GM12878 (cell line): ENCODE results near the gene GGCT. TPM values are rescaled to one million over a fixed set of nuclear protein-coding genes. Genes with fewer than 3 reads are reported as not detected.

Experiments used
- ATAC-seq: fragments of 200-7000 bp; cut with Tn5 transposase; 3 replicates; pipeline ENCODE4 v1.9.1; 2020; ENCODE audit warnings: mild to moderate bottlenecking, moderate library complexity
- BruUV-seq: library from RNA; stranded (reverse); fragments of 400-500 nt; replicated peaks from 2 replicates; lab custom pipeline; 2021; lab: Mats Ljungman, UMichigan
- CTCF ChIA-PET: fragments of 300-600 bp; sonication (Branson Sonifier 250); formaldehyde crosslinking; extraction: SDS; loops from one replicate; lab custom pipeline; 2021; ENCODE audit warnings: inconsistent platforms; lab: Yijun Ruan, JAX
- POLR2A ChIA-PET: fragments of 350-600 bp; formaldehyde crosslinking; extraction: SDS; loops from one replicate; lab custom pipeline; 2021; ENCODE audit warnings: inconsistent platforms; lab: Charles Lee
- RAD21 ChIA-PET: fragments of 300-600 bp; sonication (Branson Sonifier 250); formaldehyde crosslinking; loops from one replicate; lab custom pipeline; 2023; ENCODE audit warnings: antibody characterized with exemption; ENCODE audit not compliant: unreplicated experiment; lab: Charles Lee
- SMC1A ChIA-PET: fragments of 300-600 bp; sonication (Branson Sonifier 250); formaldehyde crosslinking; loops from one replicate; lab custom pipeline; 2023; ENCODE audit not compliant: unreplicated experiment, uncharacterized antibody; lab: Charles Lee
- DNase-seq: peaks from one replicate; pipeline ENCODE4 v3.0.0-alpha.2; 2011; ENCODE audit warnings: low read depth, low spot score
- FAIRE-seq: peaks from 3 replicates; lab custom pipeline; 2011; peaks lifted over from hg19 to GRCh38; lab: Jason Lieb, UNC
- H2AFZ ChIP-seq: 2 replicates; pipeline ENCODE4 v1.6.0; 2011; ENCODE audit warnings: low read depth, low read length, control low read depth; ENCODE audit not compliant: control insufficient read depth
- H3K27ac ChIP-seq: 2 replicates; pipeline ENCODE4 v1.5.1; 2011; ENCODE audit warnings: control low read depth; ENCODE audit not compliant: control insufficient read depth, insufficient read depth
- H3K27me3 ChIP-seq, 2 experiments: replicated peaks in 1 of 2; 2 replicates each; pipeline versions ENCODE4 v1.6.0 to v1.6.1; 2011; ENCODE audit warnings: low read length in 1 of 2; ENCODE audit not compliant: control insufficient read depth in 2 of 2, insufficient read depth in 2 of 2
- H3K36me3 ChIP-seq, 2 experiments: 2 replicates each; pipeline ENCODE4 v1.5.1; 2011; ENCODE audit warnings: low read length in 1 of 2; ENCODE audit not compliant: control insufficient read depth in 2 of 2, insufficient read depth in 2 of 2
- H3K4me1 ChIP-seq: 2 replicates; pipeline ENCODE4 v1.6.1; 2011; ENCODE audit warnings: mild to moderate bottlenecking, low read length, moderate library complexity, mixed read lengths; ENCODE audit not compliant: control insufficient read depth, insufficient read depth
- H3K4me2 ChIP-seq: 2 replicates; pipeline ENCODE4 v1.6.0; 2011; ENCODE audit warnings: control low read depth; ENCODE audit not compliant: control insufficient read depth, insufficient read depth
- H3K4me3 ChIP-seq: fragments of 200-600 bp; sonication (generic); 2 replicates; pipeline ENCODE4 v1.5.1; 2016
- H3K79me2 ChIP-seq: 2 replicates; pipeline ENCODE4 v1.6.0; 2011; ENCODE audit warnings: low read length; ENCODE audit not compliant: control insufficient read depth, insufficient read depth
- H3K9ac ChIP-seq: 2 replicates; pipeline ENCODE4 v1.8.0; 2011; ENCODE audit warnings: low read length, control low read depth, mixed read lengths; ENCODE audit not compliant: control insufficient read depth, insufficient read depth
- H3K9me3 ChIP-seq: replicated peaks from 3 replicates; pipeline ENCODE4 v1.5.1; 2011; ENCODE audit warnings: mild to moderate bottlenecking, low read length; ENCODE audit not compliant: control insufficient read depth, insufficient read depth
- H4K20me1 ChIP-seq: 2 replicates; pipeline ENCODE4 v1.6.0; 2011; ENCODE audit not compliant: control insufficient read depth, insufficient read depth
- EGR1 ChIP-seq, 2 experiments: IDR thresholded peaks; 1 replicate in 1 of 2; 2 replicates in 1 of 2; pipeline ENCODE4 v1.6.1; 2011 to 2012; ENCODE audit warnings: low read depth in 2 of 2, low read length in 2 of 2, borderline replicate concordance in 1 of 2, mild to moderate bottlenecking in 1 of 2, moderate library complexity in 1 of 2
- IKZF2 ChIP-seq, 2 experiments: fragments of 450-650 bp; IDR thresholded peaks; 2 replicates each; pipeline ENCODE4 v1.6.1; 2017; ENCODE audit warnings: mild to moderate bottlenecking in 2 of 2, moderate library complexity in 2 of 2
- KAT2A ChIP-seq: conservative IDR thresholded peaks from 2 replicates; pipeline ENCODE4 v1.6.1; 2011; ENCODE audit warnings: low read depth, low read length; ENCODE audit not compliant: control insufficient read depth
- MLLT1 ChIP-seq: fragments of 450-650 bp; IDR thresholded peaks from 2 replicates; pipeline ENCODE4 v1.6.1; 2016; ENCODE audit warnings: mild to moderate bottlenecking
- MXI1 ChIP-seq: fragments of 150-350 bp; IDR thresholded peaks from 2 replicates; pipeline ENCODE4 v1.6.1; 2011; ENCODE audit warnings: low read depth, mild to moderate bottlenecking, inconsistent platforms, low read length, improper control_type of control experiment
- NR2F1 ChIP-seq: fragments of 450-650 bp; conservative IDR thresholded peaks from 2 replicates; pipeline ENCODE4 v1.6.1; 2017; ENCODE audit warnings: mild to moderate bottlenecking
- RAD51 ChIP-seq: fragments of 450-650 bp; IDR thresholded peaks from 2 replicates; pipeline ENCODE4 v1.6.1; 2016; ENCODE audit warnings: moderate library complexity, mild to moderate bottlenecking, inconsistent platforms
- RBBP5 ChIP-seq: fragments of 200-600 bp; sonication (generic); conservative IDR thresholded peaks from 2 replicates; pipeline ENCODE4 v1.6.1; 2016
- RCOR1 ChIP-seq: conservative IDR thresholded peaks from 2 replicates; pipeline ENCODE4 v1.6.1; 2012; ENCODE audit warnings: low read depth, low read length, improper control_type of control experiment
- RELA ChIP-seq: fragments of 450-650 bp; IDR thresholded peaks from 2 replicates; pipeline ENCODE4 v1.8.0; 2014; ENCODE audit warnings: borderline replicate concordance; ENCODE audit not compliant: partially characterized antibody
- RELB ChIP-seq: fragments of 450-650 bp; IDR thresholded peaks from 2 replicates; pipeline ENCODE4 v1.6.1; 2017; ENCODE audit warnings: low read depth, mild to moderate bottlenecking, moderate library complexity
- TARDBP ChIP-seq: IDR thresholded peaks from 2 replicates; pipeline ENCODE4 v1.6.1; 2016; ENCODE audit warnings: borderline replicate concordance
- TBL1XR1 ChIP-seq: IDR thresholded peaks from 2 replicates; pipeline ENCODE4 v1.6.1; 2012; ENCODE audit warnings: low read depth, low read length, improper control_type of control experiment
- TCF7 ChIP-seq: IDR thresholded peaks from 2 replicates; pipeline ENCODE4 v1.6.1; 2014; ENCODE audit warnings: antibody characterized with exemption, borderline replicate concordance
- WGBS: methylation state at CpG from one replicate; pipeline ENCODE4 v1.1.6; 2016; ENCODE audit warnings: low lambda C conversion rate; ENCODE audit not compliant: insufficient replicate concordance, insufficient coverage; ENCODE audit errors: missing lambda C conversion rate; 5-methylcytosine and 5-hydroxymethylcytosine counted together
- in situ Hi-C: fragments of 300-500 bp; cut with MboI; formaldehyde crosslinking; loops from 9 replicates; pipeline ENCODE4 v1.14.3; 2018; ENCODE audit warnings: mixed read lengths
- intact Hi-C: fragments of 100-400 bp; cut with micrococcal nuclease; formaldehyde crosslinking; loops from one replicate; pipeline ENCODE4 v1.14.2; 2022; ENCODE audit not compliant: unreplicated experiment
- polyA plus RNA-seq, 11 experiments: library from polyadenylated mRNA; depleted of rRNA in 4 of 11; unstranded in 6 of 11; stranded (reverse) in 5 of 11; fragments of >200 nt; fragmentation: Nextera tagmentation in 4 of 11; fragmentation: Illumina TruSeq in 1 of 11; extraction: Ambion mirVana in 4 of 11; extraction: Trizol in 1 of 11; gene quantifications; 1 replicate in 1 of 11; 2 replicates in 10 of 11; pipeline versions ENCODE4 v1.2.1 to v1.2.3, GENCODE V29; 2011 to 2016; ENCODE audit warnings: inconsistent platforms in 2 of 11, missing spikeins in 2 of 11, low read depth in 1 of 11
- total RNA-seq, 4 experiments: library from RNA; depleted of rRNA in 3 of 4; stranded (reverse); fragments of >200 nt in 3 of 4; fragmentation: Illumina TruSeq in 1 of 4; extraction: Trizol in 1 of 4; gene quantifications; 2 replicates each; pipeline versions ENCODE4 v1.2.1 to v1.2.3, GENCODE V29; 2013 to 2021
- TF ChIP-seq, protein P1 (sequence below): IDR thresholded peaks from 2 replicates; pipeline ENCODE4 v1.6.1; 2011; ENCODE audit warnings: borderline replicate concordance, low read depth, mild to moderate bottlenecking, moderate library complexity, low read length; ENCODE audit not compliant: insufficient read depth, poor library complexity, severe bottlenecking

Gene GGCT
- total and polyA plus RNA-seq, 10 of the 15 experiments (the other 5 are each of a cell fraction or from before 2014, with no cell fraction given): 57.0 to 215 (median 92.3) TPM

GRCh38 chr7:30545791-30546555, 41.3 kb upstream of the GGCT start:
- ChIA-PET SMC1A (interaction anchor here (0.9 to 4.0 kb wide), 7 partner anchors 8 to 270 kb away, joined by 3 to 15 read pairs (median 3); no protein-coding TSS in a partner anchor), RAD21 (interaction anchor here (0.6 to 1.4 kb wide), 3 partner anchors 18 to 270 kb away, joined by 3 to 5 read pairs (median 4); no protein-coding TSS in a partner anchor), POLR2A (no interaction called here), CTCF (interaction anchor here (0.7 to 8.5 kb wide), 10 partner anchors 10 to 381 kb away, joined by 3 to 119 read pairs (median 4); no protein-coding TSS in a partner anchor)
- no peak overlapping the region for H3K4me3 ChIP-seq
- FAIRE-seq (no peak), DNase-seq (no peak), ATAC-seq (no peak)
- no peak overlapping the region for H3K27ac ChIP-seq
- H3K9ac ChIP-seq: no peak overlapping the region
- no peaks in the 10 kb centered on the region for H3K9me3 ChIP-seq
- peaks cover 0 to 3% of the 10 kb centered on the region in 2 experiments; a peak in 1 of 4 replicates for H3K36me3 ChIP-seq
- intact Hi-C loops: no loop called here
- H3K4me2 ChIP-seq: no peak overlapping the region
- no peaks in the 10 kb centered on the region for H3K79me2 ChIP-seq
- in situ Hi-C loops: no loop called here
- H4K20me1 ChIP-seq: no peaks in the 10 kb centered on the region
- no TSS peak for BruUV-seq
- H3K4me1 ChIP-seq: peaks cover 2% of the 10 kb centered on the region; the same call in 1 of the 2 replicates
- no peaks in the 10 kb centered on the region for H3K27me3 ChIP-seq
- 96% methylated on average over 5 of the region's 5 CpGs for WGBS
- no peak overlapping the region for H2AFZ ChIP-seq
- TF ChIP-seq RELB: no peak
- no peak for TF ChIP-seq TBL1XR1
- no peak for TF ChIP-seq RELA
- no peak for TF ChIP-seq IKZF2 (IDR thresholded peaks at IDR 0.05)
- no peak for TF ChIP-seq RBBP5
- TF ChIP-seq TCF7: no peak
- no peak for TF ChIP-seq NR2F1
- no peak for TF ChIP-seq MXI1
- no peak for TF ChIP-seq RCOR1
- no peak for TF ChIP-seq EGR1 (IDR thresholded peaks at IDR 0.05; ENCODE audit: borderline replicate concordance in 1 of 2, low read depth in 2 of 2, low read length in 2 of 2)
- TF ChIP-seq, protein P1, sequence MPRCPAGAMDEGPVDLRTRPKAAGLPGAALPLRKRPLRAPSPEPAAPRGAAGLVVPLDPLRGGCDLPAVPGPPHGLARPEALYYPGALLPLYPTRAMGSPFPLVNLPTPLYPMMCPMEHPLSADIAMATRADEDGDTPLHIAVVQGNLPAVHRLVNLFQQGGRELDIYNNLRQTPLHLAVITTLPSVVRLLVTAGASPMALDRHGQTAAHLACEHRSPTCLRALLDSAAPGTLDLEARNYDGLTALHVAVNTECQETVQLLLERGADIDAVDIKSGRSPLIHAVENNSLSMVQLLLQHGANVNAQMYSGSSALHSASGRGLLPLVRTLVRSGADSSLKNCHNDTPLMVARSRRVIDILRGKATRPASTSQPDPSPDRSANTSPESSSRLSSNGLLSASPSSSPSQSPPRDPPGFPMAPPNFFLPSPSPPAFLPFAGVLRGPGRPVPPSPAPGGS: no peak
- no peak for TF ChIP-seq RAD51
- TF ChIP-seq KAT2A: no peak
- TF ChIP-seq MLLT1: no peak
- no peak for TF ChIP-seq TARDBP
